HepG2 (cell line): ENCODE results near the gene ACSF3. TPM values are rescaled to one million over a fixed set of nuclear protein-coding genes. Genes with fewer than 3 reads are reported as not detected.

Experiments used
- ATF1 ChIP-seq: IDR thresholded peaks from 2 replicates; pipeline ENCODE4 v1.6.1; 2016; ENCODE audit warnings: mild to moderate bottlenecking, control low read depth
- EEA1 ChIP-seq: sonication (generic); formaldehyde crosslinking; IDR thresholded peaks from 2 replicates; pipeline ENCODE4 v1.5.1; 2020; ENCODE audit warnings: mild to moderate bottlenecking, missing genetic modification reagents, borderline replicate concordance
- GLI4 ChIP-seq: sonication (generic); formaldehyde crosslinking; IDR thresholded peaks from 2 replicates; pipeline ENCODE4 v1.5.1; 2020; ENCODE audit warnings: missing genetic modification reagents, mild to moderate bottlenecking, moderate library complexity, borderline replicate concordance
- MAFF ChIP-seq: IDR thresholded peaks from 2 replicates; pipeline ENCODE4 v1.6.1; 2011; ENCODE audit warnings: low read depth, low read length, improper control_type of control experiment
- SIN3A ChIP-seq: IDR thresholded peaks from 2 replicates; pipeline ENCODE4 v1.6.1; 2011; ENCODE audit warnings: low read depth, mild to moderate bottlenecking, control low read depth, low read length, borderline replicate concordance
- XBP1 ChIP-seq: sonication (generic); formaldehyde crosslinking; IDR thresholded peaks from 2 replicates; pipeline ENCODE4 v1.5.0; 2020; ENCODE audit warnings: missing genetic modification reagents
- ZBTB1 ChIP-seq: sonication (generic); formaldehyde crosslinking; IDR thresholded peaks from 2 replicates; pipeline ENCODE4 v1.4.0; 2020; ENCODE audit warnings: missing genetic modification reagents, borderline replicate concordance
- ZBTB42 ChIP-seq: sonication (generic); formaldehyde crosslinking; IDR thresholded peaks from 2 replicates; pipeline ENCODE4 v1.5.0; 2020; ENCODE audit warnings: mild to moderate bottlenecking, missing genetic modification reagents
- ZNF138 ChIP-seq: sonication (generic); formaldehyde crosslinking; IDR thresholded peaks from 2 replicates; pipeline ENCODE4 v1.5.0; 2020; ENCODE audit warnings: mild to moderate bottlenecking, low read depth, missing genetic modification reagents
- ZNF225 ChIP-seq: sonication (generic); formaldehyde crosslinking; IDR thresholded peaks from 2 replicates; pipeline ENCODE4 v1.4.0; 2020; ENCODE audit warnings: mild to moderate bottlenecking, missing genetic modification reagents
- ZNF383 ChIP-seq: sonication (generic); formaldehyde crosslinking; IDR thresholded peaks from 2 replicates; pipeline ENCODE4 v1.4.0; 2020; ENCODE audit warnings: missing genetic modification reagents, mild to moderate bottlenecking, borderline replicate concordance
- ZNF549 ChIP-seq: sonication (generic); formaldehyde crosslinking; IDR thresholded peaks from 2 replicates; pipeline ENCODE4 v1.5.0; 2020; ENCODE audit warnings: missing genetic modification reagents
- polyA plus RNA-seq, 8 experiments: library from polyadenylated mRNA; depleted of rRNA in 3 of 8; stranded (reverse) in 7 of 8; unstranded in 1 of 8; fragments of >200 nt; fragmentation: Illumina TruSeq in 4 of 8; extraction: Trizol in 4 of 8; gene quantifications; 2 replicates each; pipeline versions ENCODE4 v1.2.1 to v1.2.3, GENCODE V29; 2011 to 2016; ENCODE audit warnings: low read depth in 4 of 8, missing spikeins in 1 of 8, mixed read lengths in 1 of 8; ENCODE audit not compliant: insufficient read depth in 1 of 8
- total RNA-seq, 5 experiments: library from RNA; depleted of rRNA; stranded (reverse); fragments of >200 nt; fragmentation: Illumina TruSeq; extraction: Trizol; gene quantifications; 2 replicates each; pipeline ENCODE4 v1.2.3, GENCODE V29; 2016; ENCODE audit warnings: low read depth in 1 of 5
- TF ChIP-seq, protein P1 (sequence below): sonication (generic); formaldehyde crosslinking; IDR thresholded peaks from 2 replicates; pipeline ENCODE4 v1.9.0; 2021; ENCODE audit warnings: missing genetic modification reagents, mild to moderate bottlenecking, borderline replicate concordance
- TF ChIP-seq, protein P2 (sequence below): sonication (generic); formaldehyde crosslinking; conservative IDR thresholded peaks from 2 replicates; pipeline ENCODE4 v1.4.0; 2020; ENCODE audit warnings: missing genetic modification reagents
- TF ChIP-seq, protein P3 (sequence below): sonication (generic); formaldehyde crosslinking; IDR thresholded peaks from 2 replicates; pipeline ENCODE4 v1.5.1; 2020; ENCODE audit warnings: mild to moderate bottlenecking, missing genetic modification reagents
- TF ChIP-seq, protein P4 (sequence below): sonication (generic); formaldehyde crosslinking; IDR thresholded peaks from 2 replicates; pipeline ENCODE4 v1.9.0; 2021; ENCODE audit warnings: missing genetic modification reagents, borderline replicate concordance
- TF ChIP-seq, protein P5 (sequence below): IDR thresholded peaks from 2 replicates; pipeline ENCODE4 v1.6.1; 2016; ENCODE audit warnings: mild to moderate bottlenecking

Gene ACSF3
- total and polyA plus RNA-seq, 2 of the 13 experiments (the other 11 are each of a cell fraction or from before 2014, with no cell fraction given): 14.9 to 30.6 TPM

DNA sequence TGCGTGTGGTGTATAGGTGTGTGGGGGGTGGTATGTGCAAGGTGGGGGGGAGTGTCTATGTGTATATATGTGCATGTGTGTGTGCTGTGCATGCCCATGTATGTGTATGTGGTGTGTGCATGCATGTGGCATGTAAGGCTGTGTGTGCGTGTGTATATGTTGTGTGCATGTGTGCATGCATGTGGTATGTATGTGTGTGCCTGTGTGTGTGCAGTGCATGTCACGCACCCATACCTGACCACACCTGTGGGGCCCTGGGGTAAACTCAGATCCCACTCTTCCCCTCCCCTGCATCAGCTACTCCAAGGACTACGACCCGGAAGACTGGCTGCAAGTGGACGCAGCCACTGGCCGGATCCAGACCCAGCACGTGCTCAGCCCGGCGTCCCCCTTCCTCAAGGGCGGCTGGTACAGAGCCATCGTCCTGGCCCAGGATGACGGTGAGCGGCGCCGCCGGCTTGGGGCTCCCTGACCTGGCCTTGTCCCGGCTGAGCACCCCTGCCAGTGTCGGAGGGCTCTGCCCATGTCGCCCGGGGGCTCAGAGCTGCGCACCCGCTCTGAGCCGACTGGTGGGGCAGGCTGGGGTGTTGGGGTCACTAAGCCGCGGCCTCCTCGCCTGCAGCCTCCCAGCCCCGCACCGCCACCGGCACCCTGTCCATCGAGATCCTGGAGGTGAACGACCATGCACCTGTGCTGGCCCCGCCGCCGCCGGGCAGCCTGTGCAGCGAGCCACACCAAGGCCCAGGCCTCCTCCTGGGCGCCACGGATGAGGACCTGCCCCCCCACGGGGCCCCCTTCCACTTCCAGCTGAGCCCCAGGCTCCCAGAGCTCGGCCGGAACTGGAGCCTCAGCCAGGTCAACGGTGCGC is 97.6 kb downstream of the ACSF3 start (continued):
- TF ChIP-seq ZBTB42 (CRISPR knock-in tag): no peak
- TF ChIP-seq, protein P1, sequence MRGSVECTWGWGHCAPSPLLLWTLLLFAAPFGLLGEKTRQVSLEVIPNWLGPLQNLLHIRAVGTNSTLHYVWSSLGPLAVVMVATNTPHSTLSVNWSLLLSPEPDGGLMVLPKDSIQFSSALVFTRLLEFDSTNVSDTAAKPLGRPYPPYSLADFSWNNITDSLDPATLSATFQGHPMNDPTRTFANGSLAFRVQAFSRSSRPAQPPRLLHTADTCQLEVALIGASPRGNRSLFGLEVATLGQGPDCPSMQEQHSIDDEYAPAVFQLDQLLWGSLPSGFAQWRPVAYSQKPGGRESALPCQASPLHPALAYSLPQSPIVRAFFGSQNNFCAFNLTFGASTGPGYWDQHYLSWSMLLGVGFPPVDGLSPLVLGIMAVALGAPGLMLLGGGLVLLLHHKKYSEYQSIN (CRISPR knock-in tag): no peak
- no peak for TF ChIP-seq ZNF383
- TF ChIP-seq, protein P2, sequence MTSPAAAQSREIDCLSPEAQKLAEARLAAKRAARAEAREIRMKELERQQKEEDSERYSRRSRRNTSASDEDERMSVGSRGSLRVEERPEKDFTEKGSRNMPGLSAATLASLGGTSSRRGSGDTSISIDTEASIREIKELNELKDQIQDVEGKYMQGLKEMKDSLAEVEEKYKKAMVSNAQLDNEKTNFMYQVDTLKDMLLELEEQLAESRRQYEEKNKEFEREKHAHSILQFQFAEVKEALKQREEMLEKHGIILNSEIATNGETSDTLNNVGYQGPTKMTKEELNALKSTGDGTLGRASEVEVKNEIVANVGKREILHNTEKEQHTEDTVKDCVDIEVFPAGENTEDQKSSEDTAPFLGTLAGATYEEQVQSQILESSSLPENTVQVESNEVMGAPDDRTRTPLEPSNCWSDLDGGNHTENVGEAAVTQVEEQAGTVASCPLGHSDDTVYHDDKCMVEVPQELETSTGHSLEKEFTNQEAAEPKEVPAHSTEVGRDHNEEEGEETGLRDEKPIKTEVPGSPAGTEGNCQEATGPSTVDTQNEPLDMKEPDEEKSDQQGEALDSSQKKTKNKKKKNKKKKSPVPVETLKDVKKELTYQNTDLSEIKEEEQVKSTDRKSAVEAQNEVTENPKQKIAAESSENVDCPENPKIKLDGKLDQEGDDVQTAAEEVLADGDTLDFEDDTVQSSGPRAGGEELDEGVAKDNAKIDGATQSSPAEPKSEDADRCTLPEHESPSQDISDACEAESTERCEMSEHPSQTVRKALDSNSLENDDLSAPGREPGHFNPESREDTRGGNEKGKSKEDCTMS (CRISPR knock-in tag): no peak
- TF ChIP-seq GLI4 (CRISPR knock-in tag): no peak
- TF ChIP-seq, protein P3, sequence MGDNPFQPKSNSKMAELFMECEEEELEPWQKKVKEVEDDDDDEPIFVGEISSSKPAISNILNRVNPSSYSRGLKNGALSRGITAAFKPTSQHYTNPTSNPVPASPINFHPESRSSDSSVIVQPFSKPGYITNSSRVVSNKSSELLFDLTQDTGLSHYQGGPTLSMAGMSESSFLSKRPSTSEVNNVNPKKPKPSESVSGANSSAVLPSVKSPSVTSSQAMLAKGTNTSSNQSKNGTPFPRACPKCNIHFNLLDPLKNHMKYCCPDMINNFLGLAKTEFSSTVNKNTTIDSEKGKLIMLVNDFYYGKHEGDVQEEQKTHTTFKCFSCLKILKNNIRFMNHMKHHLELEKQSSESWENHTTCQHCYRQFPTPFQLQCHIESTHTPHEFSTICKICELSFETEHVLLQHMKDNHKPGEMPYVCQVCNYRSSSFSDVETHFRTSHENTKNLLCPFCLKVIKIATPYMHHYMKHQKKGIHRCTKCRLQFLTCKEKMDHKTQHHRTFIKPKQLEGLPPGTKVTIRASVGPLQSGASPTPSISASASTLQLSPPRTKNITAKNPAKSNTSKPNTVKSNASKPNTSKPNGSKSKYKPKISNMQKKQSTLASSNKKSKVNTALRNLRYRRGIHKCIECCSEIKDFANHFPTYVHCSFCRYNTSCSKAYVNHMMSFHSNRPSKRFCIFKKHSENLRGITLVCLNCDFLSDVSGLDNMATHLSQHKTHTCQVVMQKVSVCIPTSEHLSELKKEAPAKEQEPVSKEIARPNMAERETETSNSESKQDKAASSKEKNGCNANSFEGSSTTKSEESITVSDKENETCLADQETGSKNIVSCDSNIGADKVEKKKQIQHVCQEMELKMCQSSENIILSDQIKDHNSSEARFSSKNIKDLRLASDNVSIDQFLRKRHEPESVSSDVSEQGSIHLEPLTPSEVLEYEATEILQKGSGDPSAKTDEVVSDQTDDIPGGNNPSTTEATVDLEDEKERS: peak; percentile 25; the same call in 1 of the 2 replicates
- peak; percentile 30; the same call in 1 of the 2 replicates for TF ChIP-seq SIN3A
- TF ChIP-seq ZNF138 (CRISPR knock-in tag): no peak
- no peak for TF ChIP-seq MAFF
- no peak for TF ChIP-seq ZNF549 (CRISPR knock-in tag)
- TF ChIP-seq ZNF225 (CRISPR knock-in tag): no peak; the same call in 1 of the 2 replicates
- no peak for TF ChIP-seq EEA1 (CRISPR knock-in tag)
- TF ChIP-seq XBP1: no peak
- TF ChIP-seq ZBTB1 (CRISPR knock-in tag): no peak
- TF ChIP-seq, protein P4, sequence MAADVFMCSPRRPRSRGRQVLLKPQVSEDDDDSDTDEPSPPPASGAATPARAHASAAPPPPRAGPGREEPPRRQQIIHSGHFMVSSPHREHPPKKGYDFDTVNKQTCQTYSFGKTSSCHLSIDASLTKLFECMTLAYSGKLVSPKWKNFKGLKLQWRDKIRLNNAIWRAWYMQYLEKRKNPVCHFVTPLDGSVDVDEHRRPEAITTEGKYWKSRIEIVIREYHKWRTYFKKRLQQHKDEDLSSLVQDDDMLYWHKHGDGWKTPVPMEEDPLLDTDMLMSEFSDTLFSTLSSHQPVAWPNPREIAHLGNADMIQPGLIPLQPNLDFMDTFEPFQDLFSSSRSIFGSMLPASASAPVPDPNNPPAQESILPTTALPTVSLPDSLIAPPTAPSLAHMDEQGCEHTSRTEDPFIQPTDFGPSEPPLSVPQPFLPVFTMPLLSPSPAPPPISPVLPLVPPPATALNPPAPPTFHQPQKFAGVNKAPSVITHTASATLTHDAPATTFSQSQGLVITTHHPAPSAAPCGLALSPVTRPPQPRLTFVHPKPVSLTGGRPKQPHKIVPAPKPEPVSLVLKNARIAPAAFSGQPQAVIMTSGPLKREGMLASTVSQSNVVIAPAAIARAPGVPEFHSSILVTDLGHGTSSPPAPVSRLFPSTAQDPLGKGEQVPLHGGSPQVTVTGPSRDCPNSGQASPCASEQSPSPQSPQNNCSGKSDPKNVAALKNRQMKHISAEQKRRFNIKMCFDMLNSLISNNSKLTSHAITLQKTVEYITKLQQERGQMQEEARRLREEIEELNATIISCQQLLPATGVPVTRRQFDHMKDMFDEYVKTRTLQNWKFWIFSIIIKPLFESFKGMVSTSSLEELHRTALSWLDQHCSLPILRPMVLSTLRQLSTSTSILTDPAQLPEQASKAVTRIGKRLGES (CRISPR knock-in tag): peak; percentile 65; the same call in 1 of the 2 replicates
- no peak for TF ChIP-seq ATF1 (CRISPR knock-in tag)
- TF ChIP-seq, protein P5, sequence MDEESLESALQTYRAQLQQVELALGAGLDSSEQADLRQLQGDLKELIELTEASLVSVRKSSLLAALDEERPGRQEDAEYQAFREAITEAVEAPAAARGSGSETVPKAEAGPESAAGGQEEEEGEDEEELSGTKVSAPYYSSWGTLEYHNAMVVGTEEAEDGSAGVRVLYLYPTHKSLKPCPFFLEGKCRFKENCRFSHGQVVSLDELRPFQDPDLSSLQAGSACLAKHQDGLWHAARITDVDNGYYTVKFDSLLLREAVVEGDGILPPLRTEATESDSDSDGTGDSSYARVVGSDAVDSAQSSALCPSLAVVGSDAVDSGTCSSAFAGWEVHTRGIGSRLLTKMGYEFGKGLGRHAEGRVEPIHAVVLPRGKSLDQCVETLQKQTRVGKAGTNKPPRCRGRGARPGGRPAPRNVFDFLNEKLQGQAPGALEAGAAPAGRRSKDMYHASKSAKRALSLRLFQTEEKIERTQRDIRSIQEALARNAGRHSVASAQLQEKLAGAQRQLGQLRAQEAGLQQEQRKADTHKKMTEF (CRISPR knock-in tag): peak; percentile 57; the same call in 1 of the 2 replicates
